ENCODE measurements around the gene WFIKKN2. TPM values are rescaled to one million over a fixed set of nuclear protein-coding genes. Genes with fewer than 3 reads are reported as not detected.

Gene WFIKKN2
- total RNA-seq, 1 experiment from 2014 or later = not detected

- ChIA-PET POLR2A (ENCODE audit: low non-redundant PET) (no interaction called here), CTCF (no interaction called here)
- Histone ChIP-seq H3K4me3 (ENCODE audit: low read depth, low read length, poor library complexity, severe bottlenecking) (no peak overlapping the region), H3K9me3 (ENCODE audit: low read depth, low read length, poor library complexity, severe bottlenecking) (no peaks in the 10 kb centered on the region), H3K4me1 (ENCODE audit: insufficient read depth, low read length, poor library complexity, severe bottlenecking) (no peaks in the 10 kb centered on the region), H3K27me3 (replicated peaks; ENCODE audit: insufficient read depth, low read depth, low read length, poor library complexity) (no peaks in the 10 kb centered on the region), H3K36me3 (ENCODE audit: insufficient read depth, low read length, poor library complexity, severe bottlenecking) (no peaks in the 10 kb centered on the region), H3K27ac (ENCODE audit: low read depth, low read length, poor library complexity, severe bottlenecking) (no peak overlapping the region)
- no peak for DNase-seq (ENCODE audit: low spot score)
- BruUV-seq (replicated peaks) = no TSS peak
- TF ChIP-seq EZH2 (IDR thresholded peaks at IDR 0.05; ENCODE audit: borderline replicate concordance, low read depth, low read length, poor library complexity, severe bottlenecking) (no peak), CTCF (conservative IDR thresholded peaks at IDR 0.05; ENCODE audit: low read depth, low read length) (no peak)
- intact Hi-C loops (cut with micrococcal nuclease; ENCODE audit: unreplicated experiment) = no loop called here
Measured at GRCh38 chr17:50836826-50837225, 1.4 kb downstream of the WFIKKN2 start.

- Histone ChIP-seq H3K4me1 (ENCODE audit: insufficient read depth, low read length, poor library complexity, severe bottlenecking) (no peaks in the 10 kb centered on the region), H3K9me3 (ENCODE audit: low read depth, low read length, poor library complexity, severe bottlenecking) (no peaks in the 10 kb centered on the region), H3K4me3 (ENCODE audit: low read depth, low read length, poor library complexity, severe bottlenecking) (no peak overlapping the region), H3K27me3 (replicated peaks; ENCODE audit: insufficient read depth, low read depth, low read length, poor library complexity) (no peaks in the 10 kb centered on the region), H3K27ac (ENCODE audit: low read depth, low read length, poor library complexity, severe bottlenecking) (no peak overlapping the region), H3K36me3 (ENCODE audit: insufficient read depth, low read length, poor library complexity, severe bottlenecking) (no peaks in the 10 kb centered on the region)
- no TSS peak for BruUV-seq (replicated peaks)
- no peak for TF ChIP-seq EZH2 (IDR thresholded peaks at IDR 0.05; ENCODE audit: borderline replicate concordance, low read depth, low read length, poor library complexity, severe bottlenecking)
- no peak for TF ChIP-seq CTCF (conservative IDR thresholded peaks at IDR 0.05; ENCODE audit: low read depth, low read length)
- intact Hi-C loops (cut with micrococcal nuclease; ENCODE audit: unreplicated experiment) = no loop called here
- DNase-seq (ENCODE audit: low spot score) = no peak
- POLR2A ChIA-PET (ENCODE audit: low non-redundant PET) = no interaction called here
- CTCF ChIA-PET = no interaction called here
Measured at GRCh38 chr17:50837286-50837979, 2.0 kb downstream of the WFIKKN2 start.

GRCh38 chr17:50837980-50838954 lies 2.9 kb downstream of the WFIKKN2 start:
- TF ChIP-seq EZH2 (IDR thresholded peaks at IDR 0.05; ENCODE audit: borderline replicate concordance, low read depth, low read length, poor library complexity, severe bottlenecking) (no peak), CTCF (conservative IDR thresholded peaks at IDR 0.05; ENCODE audit: low read depth, low read length) (no peak)
- Histone ChIP-seq H3K4me1 (ENCODE audit: insufficient read depth, low read length, poor library complexity, severe bottlenecking) (no peaks in the 10 kb centered on the region), H3K9me3 (ENCODE audit: low read depth, low read length, poor library complexity, severe bottlenecking) (no peaks in the 10 kb centered on the region), H3K27me3 (replicated peaks; ENCODE audit: insufficient read depth, low read depth, low read length, poor library complexity) (no peaks in the 10 kb centered on the region), H3K27ac (ENCODE audit: low read depth, low read length, poor library complexity, severe bottlenecking) (no peak overlapping the region), H3K4me3 (ENCODE audit: low read depth, low read length, poor library complexity, severe bottlenecking) (no peak overlapping the region), H3K36me3 (ENCODE audit: insufficient read depth, low read length, poor library complexity, severe bottlenecking) (no peaks in the 10 kb centered on the region)
- CTCF ChIA-PET = no interaction called here
- POLR2A ChIA-PET (ENCODE audit: low non-redundant PET) = no interaction called here
- BruUV-seq (replicated peaks) = no TSS peak
- DNase-seq (ENCODE audit: low spot score) = no peak
- intact Hi-C loops (cut with micrococcal nuclease; ENCODE audit: unreplicated experiment) = no loop called here
